Right renal pelvis (tissue), 4 donors: ENCODE measurements around the gene JKAMP. TPM values are rescaled to one million over a fixed set of nuclear protein-coding genes. Genes with fewer than 3 reads are reported as not detected.

ENCODE experiments used
- DNase-seq, 4 donors: peaks; one replicate each; pipeline ENCODE4 v3.0.0-alpha.2; 2013; ENCODE audit warnings: low read depth in 4 of 4, low spot score in 3 of 4, missing footprints in 1 of 4
- polyA plus RNA-seq, 4 donors: library from polyadenylated mRNA; unstranded; fragments of 120-200 nt; gene quantifications; one replicate each; pipeline ENCODE4 v1.2.1, GENCODE V29; 2013; ENCODE audit not compliant: insufficient read length in 4 of 4

Gene JKAMP
- polyA plus RNA-seq, 4 donors: 66.2 to 94.8 (median 84.8) TPM

- DNase-seq: no peak
Observed at GRCh38 chr14:59480166-59480565, 4.2 kb upstream of the JKAMP start.

GRCh38 chr14:59481407-59481806 lies 2.9 kb upstream of the JKAMP start:
- no peak for DNase-seq

GRCh38 chr14:59481871-59482540 lies 2.3 kb upstream of the JKAMP start:
- no peak for DNase-seq

- no peak for DNase-seq
Observed at GRCh38 chr14:59482541-59483331, 1.6 kb upstream of the JKAMP start.

GRCh38 chr14:59483363-59483762 lies 954 bp upstream of the JKAMP start:
- no peak for DNase-seq

GRCh38 chr14:59484639-59485175 lies 390 bp downstream of the JKAMP start:
- peak in 1 of 4 donors; percentile 50 for DNase-seq

- no peak for DNase-seq
Observed at GRCh38 chr14:59490756-59491155, 6.4 kb downstream of the JKAMP start.

- DNase-seq: no peak
Observed at GRCh38 chr14:59492384-59492783, 8.1 kb downstream of the JKAMP start.

GRCh38 chr14:59500732-59501131 lies 16.4 kb downstream of the JKAMP start:
- DNase-seq: no peak

GRCh38 chr14:59503256-59503655 lies 18.9 kb downstream of the JKAMP start:
- DNase-seq: no peak

GRCh38 chr14:59507063-59507751 lies 22.9 kb downstream of the JKAMP start:
- DNase-seq: peak in 2 of 4 donors; percentile 15 to 43

GRCh38 chr14:59507752-59508103 lies 23.4 kb downstream of the JKAMP start:
- DNase-seq: no peak

GRCh38 chr14:59509101-59509500 lies 24.8 kb downstream of the JKAMP start:
- no peak for DNase-seq

GRCh38 chr14:59510001-59510400 lies 25.7 kb downstream of the JKAMP start:
- DNase-seq: no peak

GRCh38 chr14:59510966-59511365 lies 26.6 kb downstream of the JKAMP start:
- DNase-seq: peak in 1 of 4 donors; percentile 43

GRCh38 chr14:59511916-59512575 lies 27.7 kb downstream of the JKAMP start:
- peak in 1 of 4 donors; percentile 7 for DNase-seq

GRCh38 chr14:59520224-59520623 lies 35.9 kb downstream of the JKAMP start:
- no peak for DNase-seq

GRCh38 chr14:59529189-59529588 lies 44.9 kb downstream of the JKAMP start:
- DNase-seq: no peak

- DNase-seq: no peak
Observed at GRCh38 chr14:59530349-59530748, 46.0 kb downstream of the JKAMP start.

GRCh38 chr14:59532419-59532818 lies 48.1 kb downstream of the JKAMP start:
- no peak for DNase-seq
